NCI-H2227 treated with DMSO at 0.1 percent for 48 hours (cell line): ENCODE measurements around the gene DHRS13.
"Not testable (repeated sequence)": the region's sequence is repeated elsewhere in the genome, so short reads cannot be mapped to it uniquely, and the experiment has no call there.

Source experiments
- DNase-seq: peaks from one replicate; lab custom pipeline; 2025; lab: John Stamatoyannopoulos, UW

The DHRS13 gene

GRCh38 chr17:28882154-28882895, 20.6 kb downstream of the DHRS13 start:
- no peak for DNase-seq

GRCh38 chr17:28881533-28882056, 21.3 kb downstream of the DHRS13 start:
- DNase-seq, result no peak

- DNase-seq, result no peak
Observed at GRCh38 chr17:28880572-28880945, 22.3 kb downstream of the DHRS13 start.

DNA sequence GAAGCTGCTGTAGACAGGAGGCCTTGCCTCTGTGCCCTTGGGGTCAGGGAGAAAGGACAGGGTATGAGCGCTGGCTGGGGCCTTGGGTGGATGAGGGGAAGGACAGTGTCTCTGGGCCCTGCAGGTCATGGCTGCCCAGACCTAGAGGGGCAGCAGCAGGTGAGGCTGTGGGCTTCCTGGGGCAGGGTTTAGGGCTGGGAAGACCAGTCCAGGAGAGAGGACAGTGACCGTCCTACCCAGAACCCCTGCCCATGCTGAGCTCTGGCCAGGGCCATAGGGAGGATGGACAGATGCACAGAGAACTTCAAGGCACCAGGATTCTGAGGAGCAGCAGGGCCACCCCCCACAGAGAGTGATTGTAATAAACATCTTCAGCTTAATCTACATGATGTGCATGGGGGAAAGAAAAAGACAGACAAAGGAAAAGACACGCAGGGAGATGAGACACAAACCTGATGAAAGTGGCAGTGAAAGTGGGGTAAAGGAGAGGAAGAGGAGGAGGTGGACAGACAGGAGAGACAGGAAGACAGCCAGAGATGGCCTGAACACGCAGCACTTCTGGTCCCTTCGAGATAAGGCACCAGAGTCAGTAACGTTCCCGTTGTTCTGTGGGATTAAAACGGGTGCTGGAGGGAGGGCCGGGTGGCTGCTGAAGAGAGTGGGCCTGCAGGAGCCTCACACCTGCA, 22.9 kb downstream of the DHRS13 start:
- no peak for DNase-seq

DNA sequence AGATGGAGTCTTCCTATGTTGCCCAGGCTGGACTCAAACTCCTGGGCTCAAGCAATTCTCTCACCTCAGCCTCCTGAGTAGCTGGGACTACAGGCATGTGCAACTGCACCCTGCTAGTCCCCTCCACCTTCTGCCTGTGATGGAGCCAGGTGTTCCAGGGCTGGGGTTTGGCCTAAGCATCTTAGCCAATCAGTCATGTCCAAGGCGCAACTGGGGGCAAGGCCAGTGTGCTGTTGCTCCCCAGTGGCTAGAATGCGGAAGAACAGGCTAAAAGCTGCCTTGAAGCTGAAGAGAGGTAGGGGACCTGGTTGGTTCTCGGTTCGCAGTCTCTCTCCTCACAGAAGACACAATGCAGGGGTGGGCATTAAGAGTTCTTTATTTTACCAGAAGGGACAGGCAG, 23.9 kb downstream of the DHRS13 start:
- no peak for DNase-seq

DNA sequence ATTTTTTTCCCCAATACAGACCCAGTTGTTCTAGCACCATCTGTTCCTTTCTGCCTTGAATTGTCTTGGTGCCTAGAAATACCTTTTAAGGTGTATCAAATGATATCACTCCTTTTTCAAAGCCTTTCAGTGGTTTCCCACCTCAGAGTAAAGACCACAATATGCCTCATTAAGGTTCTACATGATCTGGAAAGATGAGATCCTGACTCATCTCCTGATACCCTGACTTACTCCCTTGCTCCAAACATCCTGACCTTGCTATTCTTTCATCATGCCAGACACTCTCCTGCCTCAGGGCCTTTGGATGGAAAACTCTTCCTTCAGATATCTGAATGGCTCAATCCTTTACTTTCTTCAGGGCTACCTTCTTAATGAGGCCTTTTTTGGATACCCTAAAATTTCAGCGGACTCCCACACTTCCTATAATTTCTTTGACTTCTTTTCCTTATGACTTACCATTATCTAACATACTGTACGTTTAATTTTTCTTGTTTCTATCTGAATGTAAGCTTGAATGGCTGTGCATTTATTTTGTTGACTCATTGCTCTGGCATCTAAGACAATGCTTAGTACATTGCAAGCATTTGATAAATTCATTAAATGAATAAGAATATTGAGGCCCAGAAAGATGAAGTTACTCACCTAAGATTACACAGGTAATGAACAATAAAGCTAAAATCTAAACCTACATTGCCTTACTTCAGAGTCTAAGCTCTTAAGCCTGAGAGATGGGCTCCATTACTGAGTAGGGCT, 24.5 kb downstream of the DHRS13 start:
- no peak for DNase-seq

GRCh38 chr17:28877150-28877711, 25.6 kb downstream of the DHRS13 start:
- not testable (repeated sequence) for DNase-seq

GRCh38 chr17:28875848-28876550, 26.9 kb downstream of the DHRS13 start:
- no peak for DNase-seq

- DNase-seq, result no peak
Observed at GRCh38 chr17:28874750-28875149, 28.1 kb downstream of the DHRS13 start.

DNA sequence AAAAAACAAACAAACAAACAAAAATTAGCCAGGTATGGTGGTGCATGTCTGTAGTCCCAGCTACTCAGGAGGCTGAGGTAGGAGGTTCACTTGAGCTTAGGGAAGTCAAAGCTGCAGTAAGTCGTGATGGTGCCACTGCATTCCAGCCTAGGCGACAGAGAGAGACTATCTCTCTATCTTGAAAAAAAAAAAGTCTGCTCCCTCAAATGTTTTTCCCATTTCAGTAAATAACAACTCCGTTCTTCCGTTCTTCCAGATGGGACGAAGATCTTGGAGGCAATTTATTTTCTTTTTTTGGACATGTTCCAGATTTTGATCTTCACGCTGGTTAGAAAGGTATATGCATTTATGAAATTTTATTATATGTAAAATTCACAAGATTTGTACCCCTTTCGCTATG, 29.0 kb downstream of the DHRS13 start:
- DNase-seq, result no peak

DNA sequence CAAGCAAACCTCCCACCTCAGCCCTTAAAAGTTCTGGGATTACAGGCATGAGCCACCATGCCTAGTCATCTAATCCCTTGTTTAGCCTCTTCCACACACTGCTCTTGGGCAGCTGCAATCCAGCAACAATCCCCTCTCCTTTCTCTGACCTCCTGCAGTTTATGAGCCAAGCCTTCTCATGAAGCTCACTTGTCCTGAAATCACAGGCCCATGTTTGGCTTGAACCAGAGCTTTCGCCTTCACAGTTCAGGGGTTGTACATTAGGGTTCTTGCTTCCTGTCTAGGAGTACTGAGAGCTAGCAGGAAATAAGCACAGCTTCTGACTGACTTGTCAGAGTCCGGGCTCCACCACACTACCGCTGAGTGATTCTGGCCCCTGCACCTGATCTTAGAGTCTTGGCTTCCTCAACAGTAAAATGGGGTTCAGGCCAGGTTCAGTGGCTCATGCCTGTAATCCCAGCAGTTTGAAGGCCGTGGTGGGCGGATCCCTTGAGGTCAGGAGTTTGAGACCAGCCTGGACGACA, 31.8 kb downstream of the DHRS13 start:
- DNase-seq, result no peak

- no peak for DNase-seq
Observed at GRCh38 chr17:28867276-28867675, 35.6 kb downstream of the DHRS13 start.

- no peak for DNase-seq
Observed at GRCh38 chr17:28865946-28866752, 36.7 kb downstream of the DHRS13 start.

- no peak for DNase-seq
Observed at GRCh38 chr17:28864991-28865849, 37.7 kb downstream of the DHRS13 start.

GRCh38 chr17:28863953-28864352, 38.9 kb downstream of the DHRS13 start:
- no peak for DNase-seq

GRCh38 chr17:28862561-28862960, 40.3 kb downstream of the DHRS13 start:
- DNase-seq, result no peak

DNA sequence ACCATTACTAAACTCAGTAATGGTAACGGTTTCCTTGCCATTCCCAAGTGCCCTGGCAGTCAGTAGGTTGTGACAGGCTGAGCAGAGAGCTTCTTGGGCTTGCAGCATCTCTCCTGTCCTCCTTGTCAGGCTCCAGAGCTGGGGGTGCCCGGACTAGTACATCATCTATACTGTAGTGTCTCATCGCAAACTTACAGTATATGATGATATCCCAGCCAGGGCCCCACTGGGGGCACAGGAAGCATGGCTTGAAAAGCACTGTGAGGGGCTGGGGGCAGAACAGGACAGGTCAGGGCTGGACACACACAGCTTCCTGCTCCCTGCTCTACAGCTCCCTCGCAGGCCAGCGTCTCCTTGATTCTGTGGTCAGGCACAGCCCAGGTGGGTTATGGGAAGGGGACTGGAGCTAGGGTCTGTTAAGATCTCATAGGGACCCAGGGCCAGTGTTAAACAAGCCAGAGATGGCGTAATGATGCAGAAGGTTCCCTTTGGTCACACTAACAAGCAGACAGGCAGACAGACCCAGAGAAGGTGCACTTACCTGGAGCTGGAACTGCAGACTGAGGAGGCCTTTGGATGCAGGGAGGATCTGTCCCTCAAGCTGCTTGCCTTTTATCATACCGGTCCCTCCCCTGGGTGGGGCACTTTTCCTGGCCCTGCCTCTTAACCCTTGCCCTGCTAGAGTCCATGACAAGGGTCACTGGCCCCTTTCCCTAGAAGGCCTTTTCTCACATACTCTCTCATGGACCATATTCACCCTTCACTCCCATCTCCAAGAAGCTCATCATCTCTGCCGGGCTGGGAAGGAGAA, 41.3 kb downstream of the DHRS13 start:
- no peak for DNase-seq

DNA sequence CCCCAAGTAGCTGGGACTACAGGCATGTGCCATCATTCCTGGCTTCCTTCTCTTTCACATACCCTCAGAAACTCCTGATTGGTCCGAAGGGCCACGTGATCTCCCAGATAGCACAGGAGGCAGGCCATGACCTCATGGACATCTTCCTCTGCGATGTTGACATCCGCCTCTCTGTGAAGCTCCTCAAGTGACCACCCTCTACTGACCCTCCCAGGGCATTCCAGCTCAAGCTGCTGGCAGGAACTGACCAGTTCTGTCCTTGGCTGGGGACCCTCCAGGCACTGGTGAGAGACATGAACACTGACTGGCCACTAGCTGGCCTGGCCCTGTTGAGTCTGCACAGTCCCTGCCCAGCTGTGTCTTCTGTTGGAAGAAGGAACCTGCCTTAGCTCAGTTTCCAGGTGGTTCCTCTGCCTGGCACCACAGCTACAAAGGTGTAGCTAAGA, 42.5 kb downstream of the DHRS13 start:
- no peak for DNase-seq
